Measurements from ENCODE around the gene FAM234A. TPM values are rescaled to one million over a fixed set of nuclear protein-coding genes. Genes with fewer than 3 reads are reported as not detected.

Gene FAM234A
- total RNA-seq, 6 experiments from 2014 or later = 31.7 to 64.8 (median 41.9) TPM

DNA sequence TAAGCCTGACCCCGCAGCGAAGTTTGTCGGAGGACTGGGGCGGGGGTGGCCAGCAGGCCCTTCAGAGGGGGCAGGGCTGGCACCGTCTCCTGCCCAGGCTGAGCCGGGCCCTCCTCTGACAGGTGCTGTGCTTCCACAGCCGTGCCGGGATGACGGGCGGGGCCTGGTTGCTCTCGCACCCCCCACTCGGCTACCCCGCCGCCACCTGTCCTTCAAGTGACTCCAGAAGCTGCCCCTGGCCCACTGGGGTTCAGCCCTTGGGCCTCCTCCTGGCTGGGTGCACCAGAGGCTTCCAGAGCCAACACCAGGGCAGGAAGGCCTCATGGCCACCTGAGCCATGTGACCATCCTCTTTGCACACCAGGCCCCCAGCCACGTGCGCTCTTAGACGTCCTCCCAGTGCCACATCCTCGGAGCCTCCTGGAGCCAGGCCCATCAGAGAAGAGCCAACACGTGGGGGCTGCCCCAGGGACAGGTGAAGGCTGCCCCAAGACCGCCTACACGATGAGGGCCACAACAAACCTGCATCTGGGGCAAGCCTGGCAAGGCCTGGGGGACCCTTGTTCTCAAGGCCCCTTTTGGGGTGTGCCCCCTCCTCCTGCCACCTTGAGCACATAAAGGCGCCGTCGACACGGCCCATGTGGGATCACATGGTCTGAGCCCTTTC lies 55.5 kb downstream of the FAM234A start:
- no peak for DNase-seq
- H3K27me3 ChIP-seq = no peaks in the 10 kb centered on the region
- H3K4me1 ChIP-seq = no peaks in the 10 kb centered on the region
- H3K36me3 ChIP-seq = peaks cover 0 to 4% (median 0%) of the 10 kb centered on the region in 4 donors
- TF ChIP-seq CTCF (IDR thresholded peaks at IDR 0.05) (no peak), POLR2A (IDR thresholded peaks at IDR 0.05) (no peak)
- no peak overlapping the region for H3K4me3 ChIP-seq
- WGBS (ENCODE audit: insufficient coverage, low coverage, low lambda C conversion rate, missing lambda C conversion rate) = 96% methylated on average over 7 of the region's 25 CpGs
- no peaks in the 10 kb centered on the region for H3K9me3 ChIP-seq
- H3K27ac ChIP-seq = no peak overlapping the region
- intact Hi-C loops (cut with DNase I) = no loop called here
- no peak for ATAC-seq

DNA sequence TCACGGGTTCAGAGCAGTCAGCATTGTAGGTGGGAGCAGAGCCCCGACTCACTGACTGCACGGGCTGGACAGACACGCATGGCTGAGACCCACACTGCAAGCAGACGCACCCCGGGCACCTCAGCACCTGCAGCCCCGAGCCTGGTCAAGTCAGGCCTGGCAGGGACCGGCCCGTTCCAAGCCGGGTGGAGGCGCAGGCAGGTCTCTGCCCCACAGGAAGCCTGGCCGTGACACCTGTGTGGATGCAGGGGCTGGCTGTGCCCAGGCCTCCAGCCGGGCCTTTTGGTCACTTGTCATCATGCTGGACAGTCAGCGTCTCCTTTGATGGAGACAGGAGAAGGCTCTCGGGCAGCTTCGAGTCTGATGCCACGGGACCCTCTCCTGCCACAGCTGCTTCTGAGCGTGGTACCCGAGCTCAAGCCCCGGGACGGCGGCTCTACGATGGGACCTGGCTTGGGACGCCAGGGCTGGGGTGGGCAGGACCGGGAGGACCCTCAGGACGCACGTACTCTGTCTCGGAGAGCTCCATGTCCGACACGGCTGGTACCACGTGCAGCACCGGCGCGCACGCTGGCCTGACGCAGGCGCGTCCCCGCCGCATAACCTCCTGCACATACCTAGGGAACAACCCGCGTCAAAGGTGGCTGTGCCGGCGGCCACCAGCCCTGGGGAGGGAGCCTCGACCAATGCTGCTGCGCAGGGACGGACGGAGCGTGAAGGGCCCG lies 56.2 kb downstream of the FAM234A start:
- ATAC-seq = no peak
- WGBS (ENCODE audit: insufficient coverage, low coverage, low lambda C conversion rate, missing lambda C conversion rate) = no CpG with 5 or more reads among the region's 50 CpGs
- intact Hi-C loops (cut with DNase I) = no loop called here

DNA sequence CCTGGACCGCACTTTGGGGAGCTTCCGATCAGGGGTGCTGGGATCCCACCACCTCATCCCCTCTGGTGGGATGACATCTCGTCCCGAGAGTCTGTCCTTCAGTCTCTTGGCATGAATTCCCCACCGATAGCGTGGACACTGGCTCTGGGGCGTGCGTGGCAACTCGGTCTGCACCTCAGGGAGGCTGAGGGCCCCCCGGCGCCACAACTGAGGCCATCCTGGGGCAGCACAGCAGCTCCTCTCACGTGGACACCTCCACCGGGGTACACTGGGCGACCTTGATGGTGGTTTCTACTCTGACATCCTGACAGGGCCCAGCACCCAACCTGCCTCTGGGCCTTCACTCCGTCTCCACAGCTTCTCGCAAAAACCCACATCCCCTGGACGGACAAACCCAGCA lies 56.9 kb downstream of the FAM234A start:
- no CpG with 5 or more reads among the region's 17 CpGs for WGBS (ENCODE audit: insufficient coverage, low coverage, low lambda C conversion rate, missing lambda C conversion rate)
- H3K27me3 ChIP-seq = no peaks in the 10 kb centered on the region
- H3K9me3 ChIP-seq = no peaks in the 10 kb centered on the region
- peaks cover 0 to 4% (median 0%) of the 10 kb centered on the region in 4 donors for H3K36me3 ChIP-seq
- TF ChIP-seq POLR2A (IDR thresholded peaks at IDR 0.05) = no peak
- no peak for TF ChIP-seq CTCF (IDR thresholded peaks at IDR 0.05)
- ATAC-seq = no peak
- no peak overlapping the region for H3K4me3 ChIP-seq
- H3K4me1 ChIP-seq = no peaks in the 10 kb centered on the region
- no peak for DNase-seq
- intact Hi-C loops (cut with DNase I) = no loop called here
- H3K27ac ChIP-seq = no peak overlapping the region

More for the DNA sequence above, 56.2 kb downstream of the FAM234A start:
- Histone ChIP-seq H3K4me1 (no peaks in the 10 kb centered on the region), H3K9me3 (no peaks in the 10 kb centered on the region), H3K27me3 (no peaks in the 10 kb centered on the region), H3K27ac (no peak overlapping the region), H3K4me3 (no peak overlapping the region), H3K36me3 (peaks cover 0 to 4% (median 0%) of the 10 kb centered on the region in 4 donors)
- no peak for TF ChIP-seq CTCF (IDR thresholded peaks at IDR 0.05)
- TF ChIP-seq POLR2A (IDR thresholded peaks at IDR 0.05) = no peak
- DNase-seq = no peak

GRCh38 chr16:293043-293775 lies 58.6 kb downstream of the FAM234A start:
- intact Hi-C loops (cut with DNase I) = no loop called here
- no peak for DNase-seq

More at GRCh38 chr16:293043-293775, 58.6 kb downstream of the FAM234A start:
- Histone ChIP-seq H3K27me3 (no peaks in the 10 kb centered on the region), H3K9me3 (no peaks in the 10 kb centered on the region), H3K36me3 (peaks cover 0 to 4% (median 0%) of the 10 kb centered on the region in 4 donors), H3K4me1 (no peaks in the 10 kb centered on the region), H3K4me3 (no peak overlapping the region), H3K27ac (no peak overlapping the region)
- no peak for TF ChIP-seq CTCF (IDR thresholded peaks at IDR 0.05)
- no peak for TF ChIP-seq POLR2A (IDR thresholded peaks at IDR 0.05)
- ATAC-seq = no peak
- WGBS (ENCODE audit: insufficient coverage, low coverage, low lambda C conversion rate, missing lambda C conversion rate) = 88% methylated on average over 8 of the region's 32 CpGs

All from right lobe of liver (tissue), 6 donors.